Thoracic aorta (tissue), 2 donors: ENCODE measurements around the gene ACTN2. TPM values are rescaled to one million over a fixed set of nuclear protein-coding genes. Genes with fewer than 3 reads are reported as not detected.

Experiments
- ATAC-seq: fragments of 150-250 bp; one replicate; pipeline ENCODE4 v1.8.0; 2017; ENCODE audit warnings: low read depth; ENCODE audit not compliant: insufficient number of reproducible peaks, low FRiP score
- DNase-seq: peaks from one replicate; pipeline ENCODE4 v3.0.0-alpha.2; 2020; ENCODE audit warnings: low spot score
- H3K27ac ChIP-seq, 2 donors: fragments of 200-600 bp; sonication (generic); 1 replicate in 1 of 2; 2 replicates in 1 of 2; pipeline ENCODE4 v1.5.1; 2016; ENCODE audit warnings: mild to moderate bottlenecking in 2 of 2, moderate library complexity in 2 of 2
- H3K27me3 ChIP-seq: fragments of 200-600 bp; sonication (generic); replicated peaks from 2 replicates; pipeline ENCODE4 v1.6.0; 2016; ENCODE audit warnings: mild to moderate bottlenecking; ENCODE audit not compliant: insufficient read depth
- H3K36me3 ChIP-seq: fragments of 200-600 bp; sonication (generic); one replicate; pipeline ENCODE4 v1.5.1; 2016
- H3K4me1 ChIP-seq, 2 donors: fragments of 200-600 bp; sonication (generic); 1 replicate in 1 of 2; 2 replicates in 1 of 2; pipeline versions ENCODE4 v1.5.1 to v1.6.0; 2016; ENCODE audit warnings: low read depth in 2 of 2, mild to moderate bottlenecking in 1 of 2; ENCODE audit not compliant: control insufficient read depth in 1 of 2
- H3K4me3 ChIP-seq: fragments of 200-600 bp; sonication (generic); 2 replicates; pipeline ENCODE4 v1.5.1; 2016; ENCODE audit warnings: mild to moderate bottlenecking
- H3K9me3 ChIP-seq: fragments of 200-600 bp; sonication (generic); 2 replicates; pipeline ENCODE4 v1.5.1; 2016
- total RNA-seq, 2 donors: library from RNA; depleted of rRNA; stranded (reverse); fragments of >200 nt; gene quantifications; one replicate each; pipeline versions ENCODE4 v1.1.0 to v1.2.3, GENCODE V29; 2016
- TF ChIP-seq, protein P1 (sequence below): fragments of 200-600 bp; sonication (generic); IDR thresholded peaks from one replicate; pipeline ENCODE4 v1.5.1; 2019; ENCODE audit warnings: antibody characterized with exemption

The ACTN2 gene
- total RNA-seq, 2 donors from 2014 or later = 32.2 to 52.9 TPM

DNA sequence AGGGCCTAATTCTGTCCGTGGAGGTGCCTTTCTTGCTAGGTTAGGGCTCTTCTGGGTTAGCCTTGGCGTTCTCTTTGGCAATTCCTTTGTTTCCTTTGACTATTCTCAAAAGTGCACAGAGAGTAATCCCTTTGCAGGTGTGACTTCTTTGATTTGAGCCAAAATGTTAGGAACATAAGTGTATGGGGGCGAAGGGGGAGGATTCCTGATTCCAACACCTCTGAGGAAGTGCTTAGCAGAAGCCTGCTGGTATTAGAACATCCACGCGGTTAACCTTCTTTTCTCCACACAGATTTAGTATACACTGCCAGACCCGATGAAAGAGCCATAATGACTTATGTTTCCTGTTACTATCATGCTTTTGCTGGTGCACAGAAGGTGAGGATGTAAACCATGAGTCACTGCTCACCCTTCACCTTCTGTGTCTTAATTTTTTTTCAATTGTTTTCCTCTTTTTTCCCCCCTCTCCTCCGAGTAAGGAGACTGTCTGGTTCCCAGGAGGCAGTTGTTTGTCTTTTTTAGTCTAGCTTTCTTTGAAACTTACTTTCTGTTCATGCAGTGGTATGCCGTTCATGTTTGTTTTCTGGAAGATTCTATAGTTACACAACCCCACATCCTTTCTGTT is 48.0 kb downstream of the ACTN2 start:
- Histone ChIP-seq H3K4me3 (no peak overlapping the region), H3K9me3 (no peaks in the 10 kb centered on the region), H3K27me3 (no peaks in the 10 kb centered on the region), H3K27ac (no peak overlapping the region), H3K36me3 (peaks cover 22% of the 10 kb centered on the region), H3K4me1 (no peaks in the 10 kb centered on the region)
- no peak for DNase-seq
- ATAC-seq = no peak
- TF ChIP-seq, protein P1, sequence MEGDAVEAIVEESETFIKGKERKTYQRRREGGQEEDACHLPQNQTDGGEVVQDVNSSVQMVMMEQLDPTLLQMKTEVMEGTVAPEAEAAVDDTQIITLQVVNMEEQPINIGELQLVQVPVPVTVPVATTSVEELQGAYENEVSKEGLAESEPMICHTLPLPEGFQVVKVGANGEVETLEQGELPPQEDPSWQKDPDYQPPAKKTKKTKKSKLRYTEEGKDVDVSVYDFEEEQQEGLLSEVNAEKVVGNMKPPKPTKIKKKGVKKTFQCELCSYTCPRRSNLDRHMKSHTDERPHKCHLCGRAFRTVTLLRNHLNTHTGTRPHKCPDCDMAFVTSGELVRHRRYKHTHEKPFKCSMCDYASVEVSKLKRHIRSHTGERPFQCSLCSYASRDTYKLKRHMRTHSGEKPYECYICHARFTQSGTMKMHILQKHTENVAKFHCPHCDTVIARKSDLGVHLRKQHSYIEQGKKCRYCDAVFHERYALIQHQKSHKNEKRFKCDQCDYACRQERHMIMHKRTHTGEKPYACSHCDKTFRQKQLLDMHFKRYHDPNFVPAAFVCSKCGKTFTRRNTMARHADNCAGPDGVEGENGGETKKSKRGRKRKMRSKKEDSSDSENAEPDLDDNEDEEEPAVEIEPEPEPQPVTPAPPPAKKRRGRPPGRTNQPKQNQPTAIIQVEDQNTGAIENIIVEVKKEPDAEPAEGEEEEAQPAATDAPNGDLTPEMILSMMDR = no peak

DNA sequence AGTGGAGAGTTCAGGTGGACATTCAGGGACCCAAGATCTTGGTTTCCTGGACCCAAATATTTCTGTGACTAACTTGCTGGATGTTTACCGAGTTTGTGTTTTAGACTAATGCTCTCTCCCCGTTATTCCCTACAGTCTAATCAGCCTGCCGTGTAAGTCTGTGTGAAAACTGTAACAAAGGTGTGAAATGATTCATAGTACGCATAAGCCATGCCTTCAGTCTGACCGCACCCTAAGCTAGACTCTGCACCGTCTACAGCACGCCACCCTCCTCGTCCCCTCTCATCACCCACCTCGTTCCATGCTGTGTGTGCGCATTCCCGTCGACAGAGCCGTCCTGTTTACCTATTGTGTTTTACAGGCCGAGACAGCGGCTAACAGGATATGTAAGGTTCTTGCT is 50.5 kb downstream of the ACTN2 start:
- H3K27ac ChIP-seq = no peak overlapping the region
- no peak for ATAC-seq
- H3K9me3 ChIP-seq = no peaks in the 10 kb centered on the region
- H3K4me3 ChIP-seq = no peak overlapping the region
- no peaks in the 10 kb centered on the region for H3K27me3 ChIP-seq
- no peaks in the 10 kb centered on the region for H3K4me1 ChIP-seq
- TF ChIP-seq, protein P1 = no peak
- H3K36me3 ChIP-seq = peaks cover 38% of the 10 kb centered on the region
- DNase-seq = no peak

DNA sequence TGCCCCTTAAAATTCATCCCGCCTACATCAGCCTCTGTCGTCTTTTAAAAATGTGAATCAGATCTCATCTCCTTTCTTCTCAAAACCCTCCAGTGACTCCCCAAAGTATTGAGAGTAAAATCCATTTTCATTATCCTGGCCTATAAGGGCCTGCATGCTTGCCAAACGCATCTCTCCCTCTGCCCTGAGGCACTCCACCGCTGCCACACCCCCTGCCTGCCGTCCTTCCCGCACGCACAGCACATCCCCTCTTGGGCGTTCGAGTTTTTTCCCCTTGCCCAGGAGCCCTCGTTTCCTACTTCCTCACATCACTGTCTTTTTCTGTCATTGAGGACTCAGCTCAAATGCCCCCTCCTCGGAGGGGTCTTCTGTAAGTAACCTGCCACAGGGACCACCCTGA is 55.5 kb downstream of the ACTN2 start:
- no peak for DNase-seq
- no peak for ATAC-seq
- H3K4me1 ChIP-seq = no peaks in the 10 kb centered on the region
- no peak overlapping the region for H3K27ac ChIP-seq
- TF ChIP-seq, protein P1 = no peak
- H3K36me3 ChIP-seq = peaks cover 43% of the 10 kb centered on the region
- H3K27me3 ChIP-seq = no peaks in the 10 kb centered on the region
- H3K4me3 ChIP-seq = no peak overlapping the region
- no peaks in the 10 kb centered on the region for H3K9me3 ChIP-seq

DNA sequence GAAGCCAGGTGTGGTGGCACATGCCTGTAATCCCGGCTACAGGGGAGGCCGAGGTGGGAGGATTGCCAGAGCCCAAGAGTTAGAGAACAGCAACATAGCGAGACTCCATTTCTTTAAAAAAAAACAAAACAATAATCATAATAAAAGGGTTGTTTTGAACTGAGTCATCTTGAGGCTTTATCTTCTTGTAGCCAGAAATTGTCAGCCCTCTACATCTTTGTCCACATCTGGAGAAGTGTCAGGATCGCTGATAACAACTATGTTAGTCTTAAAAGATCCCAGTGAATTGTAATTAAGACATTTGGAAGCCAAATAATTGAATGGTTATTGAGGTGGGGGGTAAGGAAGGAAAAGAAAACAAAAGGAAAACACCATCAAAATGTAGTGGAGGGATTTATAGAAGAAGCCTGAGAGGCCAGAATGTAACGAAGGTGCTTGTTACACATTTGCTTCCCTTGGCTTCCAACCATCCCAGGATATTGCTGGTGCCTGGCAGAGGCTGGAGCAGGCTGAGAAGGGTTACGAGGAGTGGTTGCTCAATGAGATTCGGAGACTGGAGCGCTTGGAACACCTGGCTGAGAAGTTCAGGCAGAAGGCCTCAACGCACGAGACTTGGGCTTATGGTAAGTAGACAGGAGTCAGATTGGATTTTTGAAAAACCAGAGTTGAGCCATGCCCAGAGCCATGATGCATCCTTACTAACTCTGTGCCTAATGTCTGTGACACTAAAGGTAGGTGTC is 56.3 kb downstream of the ACTN2 start:
- Histone ChIP-seq H3K9me3 (no peaks in the 10 kb centered on the region), H3K36me3 (peaks cover 40% of the 10 kb centered on the region), H3K4me3 (no peak overlapping the region), H3K27me3 (no peaks in the 10 kb centered on the region), H3K27ac (no peak overlapping the region), H3K4me1 (no peaks in the 10 kb centered on the region)
- ATAC-seq (no peak), DNase-seq (no peak)
- TF ChIP-seq, protein P1 = no peak

DNA sequence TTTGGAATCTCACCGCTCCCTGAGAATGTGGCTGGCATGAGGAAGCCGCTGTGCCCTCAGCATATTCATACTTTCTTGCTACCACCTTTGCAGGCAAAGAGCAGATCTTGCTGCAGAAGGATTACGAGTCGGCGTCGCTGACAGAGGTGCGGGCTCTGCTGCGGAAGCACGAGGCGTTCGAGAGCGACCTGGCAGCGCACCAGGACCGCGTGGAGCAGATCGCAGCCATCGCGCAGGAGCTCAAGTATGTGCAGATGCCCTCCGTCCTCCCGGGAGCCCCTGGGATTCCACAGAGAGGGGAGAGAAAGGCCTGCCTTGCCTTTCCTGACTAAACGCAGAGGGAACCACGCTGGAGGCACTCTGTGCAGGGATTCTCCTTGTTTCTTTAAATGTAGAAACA is 58.2 kb downstream of the ACTN2 start:
- H3K27me3 ChIP-seq = no peaks in the 10 kb centered on the region
- H3K9me3 ChIP-seq = no peaks in the 10 kb centered on the region
- TF ChIP-seq, protein P1 = no peak
- H3K4me3 ChIP-seq = no peak overlapping the region
- H3K36me3 ChIP-seq = peaks cover 51% of the 10 kb centered on the region
- H3K4me1 ChIP-seq = no peaks in the 10 kb centered on the region
- no peak for ATAC-seq
- DNase-seq = no peak
- H3K27ac ChIP-seq = no peak overlapping the region
